Measurements from ENCODE around the gene TPSB2.

The TPSB2 gene

GRCh38 chr16:1209081-1209480 is 20.9 kb downstream of the TPSB2 start:
- no peak for TF ChIP-seq CTCF (IDR thresholded peaks at IDR 0.05)

DNA sequence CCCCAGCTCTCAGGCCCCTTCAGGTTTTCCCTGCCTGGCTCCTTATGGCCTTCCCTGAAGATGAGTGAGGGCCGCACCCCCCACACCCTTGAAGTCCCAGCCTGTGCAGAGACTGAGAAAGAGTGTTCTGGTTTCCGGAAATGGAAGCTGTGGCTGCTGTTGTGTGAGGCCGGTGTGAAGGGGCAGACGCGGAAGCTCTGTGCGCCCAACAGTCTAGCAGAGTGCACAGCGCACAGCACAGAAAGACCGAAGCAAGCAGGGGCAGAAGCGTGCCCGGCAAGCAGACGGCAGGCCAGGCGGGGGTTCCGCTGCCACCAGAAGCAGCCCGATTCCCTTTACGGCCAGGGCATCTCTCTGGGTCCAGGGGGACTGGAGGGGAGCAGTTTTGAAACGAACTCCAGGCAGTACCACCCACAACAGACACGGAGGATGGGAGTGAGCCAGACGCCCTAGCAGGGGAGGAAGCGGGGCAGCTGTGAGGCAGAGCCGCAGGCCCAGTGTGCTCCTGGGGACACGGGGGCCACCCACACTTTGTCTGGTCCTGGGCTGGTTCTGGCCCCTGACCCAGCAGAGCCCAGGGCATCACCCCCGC is 21.6 kb downstream of the TPSB2 start:
- TF ChIP-seq CTCF (IDR thresholded peaks at IDR 0.05), result no peak

DNA sequence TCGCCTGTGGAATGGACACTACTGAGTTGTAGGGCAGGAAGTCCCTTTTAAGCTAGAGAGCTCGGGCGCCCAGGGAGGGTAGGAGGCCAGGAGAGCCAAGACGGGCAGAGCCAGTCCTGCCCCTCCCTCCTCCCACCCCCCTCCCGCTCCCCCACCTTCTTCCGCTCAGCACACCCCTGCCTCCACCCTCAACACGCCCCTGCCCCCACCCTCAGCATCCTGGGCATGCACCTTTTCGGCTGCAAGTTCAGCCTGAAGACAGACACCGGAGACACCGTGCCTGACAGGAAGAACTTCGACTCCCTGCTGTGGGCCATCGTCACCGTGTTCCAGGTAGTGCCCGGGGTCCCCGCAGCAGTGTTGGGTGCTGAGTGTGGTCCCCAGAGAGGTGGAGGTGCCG is 23.2 kb downstream of the TPSB2 start:
- TF ChIP-seq CTCF (IDR thresholded peaks at IDR 0.05), result no peak

DNA sequence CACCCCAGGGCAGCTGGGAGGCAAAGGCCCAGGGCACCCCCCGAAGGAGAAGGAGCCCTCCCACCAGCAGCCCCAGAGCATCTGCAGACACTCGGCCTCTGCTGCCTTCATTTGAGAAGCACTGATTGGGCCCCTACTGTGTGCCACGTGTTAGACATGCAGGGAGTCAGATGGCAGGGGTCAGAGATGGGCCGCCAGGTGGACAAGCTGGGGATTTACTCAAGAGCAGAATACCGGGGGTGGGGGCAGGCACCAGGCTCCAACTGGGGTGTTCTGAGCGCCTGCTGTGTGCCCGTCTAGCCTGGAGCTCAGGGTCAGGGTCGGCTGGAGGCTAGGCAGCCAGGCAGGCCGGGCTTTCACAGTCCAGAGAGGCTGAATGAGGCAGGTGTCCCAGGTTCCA is 23.7 kb downstream of the TPSB2 start:
- TF ChIP-seq CTCF (IDR thresholded peaks at IDR 0.05), result no peak

GRCh38 chr16:1204933-1205332 is 25.1 kb downstream of the TPSB2 start:
- no peak for TF ChIP-seq CTCF (IDR thresholded peaks at IDR 0.05)

GRCh38 chr16:1202274-1202673 is 27.7 kb downstream of the TPSB2 start:
- TF ChIP-seq CTCF (IDR thresholded peaks at IDR 0.05), result no peak

- no peak for TF ChIP-seq CTCF (IDR thresholded peaks at IDR 0.05)
These were observed 28.5 kb downstream of the TPSB2 start for GRCh38 chr16:1201444-1201843.

DNA sequence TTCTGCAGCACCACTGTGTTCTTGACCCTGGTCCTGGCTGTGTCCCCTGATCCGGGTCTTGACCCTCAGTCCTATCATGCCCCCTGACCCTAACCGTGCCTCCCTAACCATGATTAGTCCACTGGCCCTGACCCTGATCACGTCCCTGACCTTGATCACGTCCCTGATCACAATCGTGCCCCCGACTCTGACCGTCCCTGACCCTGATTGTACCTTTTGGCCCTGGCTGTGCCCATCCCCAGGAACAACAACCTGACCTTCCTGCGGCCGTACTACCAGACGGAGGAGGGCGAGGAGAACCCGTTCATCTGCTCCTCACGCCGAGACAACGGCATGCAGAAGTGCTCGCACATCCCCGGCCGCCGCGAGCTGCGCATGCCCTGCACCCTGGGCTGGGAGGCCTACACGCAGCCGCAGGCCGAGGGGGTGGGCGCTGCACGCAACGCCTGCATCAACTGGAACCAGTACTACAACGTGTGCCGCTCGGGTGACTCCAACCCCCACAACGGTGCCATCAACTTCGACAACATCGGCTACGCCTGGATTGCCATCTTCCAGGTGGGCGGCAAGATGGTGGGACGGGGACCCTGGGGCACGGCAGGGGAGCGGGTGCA is 29.9 kb downstream of the TPSB2 start:
- TF ChIP-seq CTCF (IDR thresholded peaks at IDR 0.05), result no peak
